Measurements from ENCODE around the gene NID2. TPM values are rescaled to one million over a fixed set of nuclear protein-coding genes. Genes with fewer than 3 reads are reported as not detected.

Gene NID2
- total and polyA plus RNA-seq, 10 of the 15 experiments (the other 5 are each of a cell fraction or from before 2014, with no cell fraction given): 0.04 to 0.49 (median 0.23) TPM; not detected in 3

DNA sequence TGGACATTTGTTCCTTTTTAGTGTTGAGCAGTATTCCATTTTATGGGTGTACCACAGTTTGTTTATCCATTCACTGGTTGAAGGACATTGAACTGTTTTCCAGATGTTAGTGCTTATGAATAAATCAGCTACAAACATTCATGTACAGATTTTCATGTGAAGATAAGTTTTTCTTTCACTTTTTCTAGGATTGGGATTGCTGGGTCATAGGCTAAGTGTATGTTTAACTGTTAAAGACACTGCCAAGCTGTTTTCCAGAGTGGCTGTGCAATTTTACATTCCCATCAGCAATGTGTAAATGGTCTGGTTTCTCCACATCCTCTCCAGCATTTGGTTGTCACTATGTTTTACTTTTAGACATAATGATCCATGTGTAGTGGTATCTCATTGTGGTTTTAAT is 14.0 kb upstream of the NID2 start:
- Histone ChIP-seq H3K27me3 (replicated peaks in 1 of 2; ENCODE audit: control insufficient read depth in 2 of 2, insufficient read depth in 2 of 2, low read length in 1 of 2) (no peaks in the 10 kb centered on the region; a peak in 1 of 4 replicates), H3K4me1 (ENCODE audit: control insufficient read depth, insufficient read depth, low read length) (no peaks in the 10 kb centered on the region), H3K9ac (ENCODE audit: control insufficient read depth, insufficient read depth, low read length) (no peak overlapping the region), H3K79me2 (ENCODE audit: control insufficient read depth, insufficient read depth, low read length) (no peaks in the 10 kb centered on the region), H3K36me3 (ENCODE audit: control insufficient read depth in 2 of 2, insufficient read depth in 2 of 2, low read length in 1 of 2) (no peaks in the 10 kb centered on the region), H3K27ac (ENCODE audit: control insufficient read depth, insufficient read depth) (no peak overlapping the region), H3K4me3 (no peak overlapping the region), H4K20me1 (ENCODE audit: control insufficient read depth, insufficient read depth) (no peaks in the 10 kb centered on the region), H3K4me2 (ENCODE audit: control insufficient read depth, insufficient read depth) (no peak overlapping the region), H2AFZ (ENCODE audit: control insufficient read depth, low read depth, low read length) (no peak overlapping the region), H3K9me3 (replicated peaks; ENCODE audit: control insufficient read depth, insufficient read depth, low read length) (no peaks in the 10 kb centered on the region)
- CTCF ChIA-PET: interaction anchor here (1.1 to 1.3 kb wide), 2 partner anchors 10 to 12 kb away, joined by 3 read pairs; no protein-coding TSS in a partner anchor
- no peak for DNase-seq (ENCODE audit: low read depth, low spot score)
- intact Hi-C loops (cut with micrococcal nuclease; ENCODE audit: unreplicated experiment): no loop called here
- ATAC-seq: no peak
- SMC1A ChIA-PET (ENCODE audit: uncharacterized antibody, unreplicated experiment): interaction anchor here (0.7 to 1.1 kb wide), 3 partner anchors 73 to 1290 kb away, joined by 3 read pairs; no protein-coding TSS in a partner anchor
- BruUV-seq (replicated peaks): no TSS peak
- FAIRE-seq: no peak
- RAD21 ChIA-PET (ENCODE audit: unreplicated experiment): no interaction called here
- in situ Hi-C loops (cut with MboI): no loop called here
- POLR2A ChIA-PET: no interaction called here
- TF ChIP-seq SREBF1 (IDR thresholded peaks at IDR 0.05; ENCODE audit: low read length) (no peak), BMI1 (IDR thresholded peaks at IDR 0.05; ENCODE audit: borderline replicate concordance) (no peak), NR2C1 (IDR thresholded peaks at IDR 0.05) (no peak), NR2F1 (conservative IDR thresholded peaks at IDR 0.05) (no peak), CEBPB (IDR thresholded peaks at IDR 0.05; ENCODE audit: borderline replicate concordance in 1 of 2, low read depth in 2 of 2, low read length in 2 of 2) (no peak), NFYB (IDR thresholded peaks at IDR 0.05; ENCODE audit: insufficient read depth, low read depth, low read length) (no peak), NFIC (IDR thresholded peaks at IDR 0.05; ENCODE audit: low read depth, low read length) (no peak), RBBP5 (conservative IDR thresholded peaks at IDR 0.05) (no peak), JUNB (IDR thresholded peaks at IDR 0.05) (no peak), NR2C2 (IDR thresholded peaks at IDR 0.05; ENCODE audit: borderline replicate concordance, control insufficient read depth, insufficient read length, low read depth) (no peak), ASH2L (IDR thresholded peaks at IDR 0.05; ENCODE audit: borderline replicate concordance, low read depth) (no peak), IRF5 (IDR thresholded peaks at IDR 0.05; ENCODE audit: borderline replicate concordance) (no peak)
- TF ChIP-seq, protein P1, sequence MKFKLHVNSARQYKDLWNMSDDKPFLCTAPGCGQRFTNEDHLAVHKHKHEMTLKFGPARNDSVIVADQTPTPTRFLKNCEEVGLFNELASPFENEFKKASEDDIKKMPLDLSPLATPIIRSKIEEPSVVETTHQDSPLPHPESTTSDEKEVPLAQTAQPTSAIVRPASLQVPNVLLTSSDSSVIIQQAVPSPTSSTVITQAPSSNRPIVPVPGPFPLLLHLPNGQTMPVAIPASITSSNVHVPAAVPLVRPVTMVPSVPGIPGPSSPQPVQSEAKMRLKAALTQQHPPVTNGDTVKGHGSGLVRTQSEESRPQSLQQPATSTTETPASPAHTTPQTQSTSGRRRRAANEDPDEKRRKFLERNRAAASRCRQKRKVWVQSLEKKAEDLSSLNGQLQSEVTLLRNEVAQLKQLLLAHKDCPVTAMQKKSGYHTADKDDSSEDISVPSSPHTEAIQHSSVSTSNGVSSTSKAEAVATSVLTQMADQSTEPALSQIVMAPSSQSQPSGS (IDR thresholded peaks at IDR 0.05; ENCODE audit: low read length): no peak

All from GM12878 (cell line).